PC-9 (cell line): ENCODE data around the gene MMS22L. TPM values are rescaled to one million over a fixed set of nuclear protein-coding genes. Genes with fewer than 3 reads are reported as not detected.
"Not testable (repeated sequence)": the region's sequence is repeated elsewhere in the genome, so short reads cannot be mapped to it uniquely, and the experiment has no call there.

Experiments used
- BruUV-seq: library from RNA; stranded (reverse); fragments of 400-500 nt; replicated peaks from 2 replicates; lab custom pipeline; 2021; lab: Mats Ljungman, UMichigan
- CTCF ChIA-PET: fragments of 300-600 bp; sonication (Branson Sonifier 250); formaldehyde crosslinking; loops from one replicate; lab custom pipeline; 2022; ENCODE audit warnings: antibody characterized with exemption; lab: Charles Lee
- POLR2A ChIA-PET: fragments of 300-600 bp; sonication (Branson Sonifier 250); formaldehyde crosslinking; loops from one replicate; lab custom pipeline; 2022; ENCODE audit warnings: antibody characterized with exemption; ENCODE audit not compliant: unreplicated experiment; lab: Charles Lee
- DNase-seq, 2 experiments: peaks; one replicate each; pipeline versions ENCODE4 v3.0.0 to v3.0.0-alpha.2; 2015 to 2022; ENCODE audit warnings: mixed read lengths in 1 of 2
- H2AFZ ChIP-seq: fragments of 200-600 bp; sonication (generic); 2 replicates; pipeline ENCODE4 v1.8.1; 2017; ENCODE audit warnings: antibody characterized with exemption
- H3F3A ChIP-seq: fragments of 200-600 bp; sonication (generic); 2 replicates; pipeline ENCODE4 v1.8.1; 2017; ENCODE audit warnings: antibody characterized with exemption, mild to moderate bottlenecking, low read depth; ENCODE audit not compliant: insufficient read depth
- H3K27ac ChIP-seq: fragments of 200-600 bp; sonication (generic); 2 replicates; pipeline ENCODE4 v1.6.1; 2016; ENCODE audit warnings: mixed run types
- H3K27me3 ChIP-seq: fragments of 200-600 bp; sonication (generic); 2 replicates; pipeline ENCODE4 v1.6.1; 2016; ENCODE audit warnings: low read depth, mixed run types; ENCODE audit not compliant: insufficient read depth
- H3K36me3 ChIP-seq: fragments of 200-600 bp; sonication (generic); 2 replicates; pipeline ENCODE4 v1.6.1; 2016; ENCODE audit warnings: low read depth, mixed run types
- H3K4me1 ChIP-seq: fragments of 200-600 bp; sonication (generic); replicated peaks from 2 replicates; pipeline ENCODE4 v1.6.1; 2016; ENCODE audit warnings: mixed run types; ENCODE audit not compliant: insufficient read depth
- H3K4me2 ChIP-seq: fragments of 200-600 bp; sonication (generic); 2 replicates; pipeline ENCODE4 v1.6.1; 2017; ENCODE audit warnings: mixed run types
- H3K4me3 ChIP-seq: fragments of 200-600 bp; sonication (generic); 2 replicates; pipeline ENCODE4 v1.6.1; 2016; ENCODE audit warnings: mixed run types
- H3K79me2 ChIP-seq: fragments of 200-600 bp; sonication (generic); 2 replicates; pipeline ENCODE4 v1.6.1; 2017; ENCODE audit warnings: low read depth, mixed run types
- H3K9me2 ChIP-seq: fragments of 200-600 bp; sonication (generic); 2 replicates; pipeline ENCODE4 v1.8.1; 2017; ENCODE audit warnings: mild to moderate bottlenecking; ENCODE audit not compliant: insufficient read depth
- H3K9me3 ChIP-seq: fragments of 200-600 bp; sonication (generic); 2 replicates; pipeline ENCODE4 v1.8.1; 2016; ENCODE audit warnings: low read depth; ENCODE audit not compliant: insufficient read depth
- H4K20me1 ChIP-seq: fragments of 200-600 bp; sonication (generic); 2 replicates; pipeline ENCODE4 v1.8.1; 2017; ENCODE audit not compliant: insufficient read depth
- CTCF ChIP-seq: fragments of 200-600 bp; sonication (generic); conservative IDR thresholded peaks from 2 replicates; pipeline ENCODE4 v1.6.1; 2017; ENCODE audit warnings: mixed run types, antibody characterized with exemption, mild to moderate bottlenecking, moderate library complexity
- EZH2 ChIP-seq: fragments of 200-600 bp; sonication (generic); IDR thresholded peaks from 2 replicates; pipeline ENCODE4 v1.8.0; 2017; ENCODE audit warnings: antibody characterized with exemption, low read depth
- intact Hi-C: fragments of 100-400 bp; cut with micrococcal nuclease; formaldehyde crosslinking; loops from one replicate; pipeline ENCODE4 v1.10.0; 2022; ENCODE audit not compliant: unreplicated experiment
- total RNA-seq: library from RNA; stranded (reverse); gene quantifications from 2 replicates; pipeline ENCODE4 v1.2.3, GENCODE V29; 2021

MMS22L gene
- total RNA-seq, 1 experiment from 2014 or later, result 43.6 TPM

- no peaks in the 10 kb centered on the region for H3K9me3 ChIP-seq
- intact Hi-C loops, result no loop called here
- H3K79me2 ChIP-seq, result no peaks in the 10 kb centered on the region
- H3K27ac ChIP-seq, result no peak overlapping the region
- H3K4me2 ChIP-seq, result no peak overlapping the region
- H3F3A ChIP-seq, result no peaks in the 10 kb centered on the region
- H3K4me1 ChIP-seq, result no peaks in the 10 kb centered on the region
- H4K20me1 ChIP-seq, result no peaks in the 10 kb centered on the region
- BruUV-seq, result no TSS peak
- no peaks in the 10 kb centered on the region for H3K27me3 ChIP-seq
- POLR2A ChIA-PET, result no interaction called here
- TF ChIP-seq EZH2, result no peak
- TF ChIP-seq CTCF, result no peak
- no peak overlapping the region for H3K4me3 ChIP-seq
- H2AFZ ChIP-seq, result no peak overlapping the region
- DNase-seq, result no peak
- 0 out of 2 replicates have a peak, but pooled peaks cover 5% of the 10 kb centered on the region for H3K36me3 ChIP-seq
- no peaks in the 10 kb centered on the region for H3K9me2 ChIP-seq
- CTCF ChIA-PET, result no interaction called here
Measured at GRCh38 chr6:97160280-97160679, 122.7 kb downstream of the MMS22L start.

GRCh38 chr6:97155447-97155846 lies 127.6 kb downstream of the MMS22L start:
- H3K36me3 ChIP-seq, CTCF ChIA-PET, H3K4me3 ChIP-seq, H3K4me1 ChIP-seq, H3K79me2 ChIP-seq, H3K27ac ChIP-seq, H2AFZ ChIP-seq, BruUV-seq, H3K9me3 ChIP-seq, H3K4me2 ChIP-seq, DNase-seq, intact Hi-C loops, H3K9me2 ChIP-seq, POLR2A ChIA-PET, H3K27me3 ChIP-seq, H4K20me1 ChIP-seq, H3F3A ChIP-seq: not testable (repeated sequence)

- no peak for TF ChIP-seq CTCF
- TF ChIP-seq EZH2, result no peak
- Histone ChIP-seq H3K4me2 (no peak overlapping the region), H3K4me3 (no peak overlapping the region), H2AFZ (no peak overlapping the region), H3K27ac (no peak overlapping the region), H3K79me2 (no peaks in the 10 kb centered on the region), H3K36me3 (no peaks in the 10 kb centered on the region), H3K9me3 (no peaks in the 10 kb centered on the region), H4K20me1 (no peaks in the 10 kb centered on the region), H3K27me3 (no peaks in the 10 kb centered on the region), H3F3A (no peaks in the 10 kb centered on the region), H3K4me1 (no peaks in the 10 kb centered on the region), H3K9me2 (no peaks in the 10 kb centered on the region)
- no peak for DNase-seq
- ChIA-PET CTCF (no interaction called here), POLR2A (no interaction called here)
- intact Hi-C loops, result no loop called here
- BruUV-seq, result no TSS peak
Measured at GRCh38 chr6:97154015-97154414, 129.0 kb downstream of the MMS22L start.

- CTCF ChIA-PET, result no interaction called here
- POLR2A ChIA-PET, result no interaction called here
- no peak overlapping the region for H3K27ac ChIP-seq
- H4K20me1 ChIP-seq, result no peaks in the 10 kb centered on the region; the same call in 1 of the 2 replicates
- no peak overlapping the region for H3K4me3 ChIP-seq
- no peak for TF ChIP-seq CTCF
- TF ChIP-seq EZH2, result no peak
- no peaks in the 10 kb centered on the region; the same call in 1 of the 2 replicates for H3F3A ChIP-seq
- intact Hi-C loops, result no loop called here
- H3K27me3 ChIP-seq, result no peaks in the 10 kb centered on the region
- H3K4me2 ChIP-seq, result no peak overlapping the region
- no peak overlapping the region for H2AFZ ChIP-seq
- BruUV-seq, result no TSS peak
- H3K36me3 ChIP-seq, result peaks cover 3% of the 10 kb centered on the region; the same call in 1 of the 2 replicates
- H3K9me3 ChIP-seq, result no peaks in the 10 kb centered on the region
- H3K9me2 ChIP-seq, result no peaks in the 10 kb centered on the region
- DNase-seq, result no peak
- H3K4me1 ChIP-seq, result no peaks in the 10 kb centered on the region
- no peaks in the 10 kb centered on the region for H3K79me2 ChIP-seq
Measured at GRCh38 chr6:97151601-97152000, 131.4 kb downstream of the MMS22L start.
